Measurements from ENCODE around the gene EXOC6B.
"Not testable (repeated sequence)": the region's sequence is repeated elsewhere in the genome, so short reads cannot be mapped to it uniquely, and the experiment has no call there.

EXOC6B gene

GRCh38 chr2:72673279-72673678 is 152.6 kb downstream of the EXOC6B start:
- Mint-ChIP-seq H3K27me3 (no peaks in the 10 kb centered on the region), H3K36me3 (peaks cover 35% of the 10 kb centered on the region), H3K27ac (no peak overlapping the region), H3K9me3 (peaks cover 10% of the 10 kb centered on the region), H3K4me3 (no peak overlapping the region), H3K4me1 (peaks cover 7% of the 10 kb centered on the region)
- ATAC-seq = no peak

GRCh38 chr2:72669121-72669520 is 156.7 kb downstream of the EXOC6B start:
- H3K27me3 Mint-ChIP-seq = no peaks in the 10 kb centered on the region
- H3K36me3 Mint-ChIP-seq = peaks cover 63% of the 10 kb centered on the region
- H3K4me1 Mint-ChIP-seq = peaks cover 7% of the 10 kb centered on the region
- ATAC-seq = no peak
- no peak overlapping the region for H3K27ac Mint-ChIP-seq
- no peak overlapping the region for H3K4me3 Mint-ChIP-seq
- H3K9me3 Mint-ChIP-seq = peaks cover 19% of the 10 kb centered on the region

GRCh38 chr2:72668647-72669046 is 157.2 kb downstream of the EXOC6B start:
- Mint-ChIP-seq H3K27me3 (no peaks in the 10 kb centered on the region), H3K36me3 (peaks cover 67% of the 10 kb centered on the region)
- no peak for ATAC-seq

GRCh38 chr2:72665448-72665847 is 160.4 kb downstream of the EXOC6B start:
- peaks cover 13% of the 10 kb centered on the region for H3K9me3 Mint-ChIP-seq
- H3K27ac Mint-ChIP-seq = no peak overlapping the region
- no peaks in the 10 kb centered on the region for H3K27me3 Mint-ChIP-seq
- H3K4me1 Mint-ChIP-seq = peaks cover 9% of the 10 kb centered on the region
- ATAC-seq = no peak
- peaks cover 52% of the 10 kb centered on the region for H3K36me3 Mint-ChIP-seq
- H3K4me3 Mint-ChIP-seq = no peak overlapping the region

More at GRCh38 chr2:72668647-72669046, 157.2 kb downstream of the EXOC6B start:
- peaks cover 19% of the 10 kb centered on the region for H3K9me3 Mint-ChIP-seq
- H3K4me3 Mint-ChIP-seq = no peak overlapping the region
- H3K27ac Mint-ChIP-seq = no peak overlapping the region
- peaks cover 7% of the 10 kb centered on the region for H3K4me1 Mint-ChIP-seq

GRCh38 chr2:72661985-72662384 is 163.8 kb downstream of the EXOC6B start:
- Mint-ChIP-seq H3K9me3 (peaks cover 7% of the 10 kb centered on the region), H3K4me3 (no peak overlapping the region), H3K27ac (no peak overlapping the region), H3K27me3 (no peaks in the 10 kb centered on the region), H3K36me3 (peaks cover 25% of the 10 kb centered on the region), H3K4me1 (peaks cover 9% of the 10 kb centered on the region)
- no peak for ATAC-seq

- no peak overlapping the region for H3K27ac Mint-ChIP-seq
- H3K4me1 Mint-ChIP-seq = no peaks in the 10 kb centered on the region
- peaks cover 25% of the 10 kb centered on the region for H3K36me3 Mint-ChIP-seq
- ATAC-seq = no peak
- H3K27me3 Mint-ChIP-seq = no peaks in the 10 kb centered on the region
- H3K4me3 Mint-ChIP-seq = no peak overlapping the region
- peaks cover 17% of the 10 kb centered on the region for H3K9me3 Mint-ChIP-seq
Measured at GRCh38 chr2:72649810-72650209, 176.0 kb downstream of the EXOC6B start.

- not testable (repeated sequence) for H3K27me3 Mint-ChIP-seq, H3K27ac Mint-ChIP-seq, H3K4me3 Mint-ChIP-seq, H3K4me1 Mint-ChIP-seq, ATAC-seq
- H3K9me3 Mint-ChIP-seq = peaks cover 20% of the 10 kb centered on the region
- peaks cover 26% of the 10 kb centered on the region for H3K36me3 Mint-ChIP-seq
Measured at GRCh38 chr2:72641221-72641620, 184.6 kb downstream of the EXOC6B start.

- H3K4me1 Mint-ChIP-seq = peaks cover 11% of the 10 kb centered on the region
- H3K27ac Mint-ChIP-seq = no peak overlapping the region
- peaks cover 7% of the 10 kb centered on the region for H3K36me3 Mint-ChIP-seq
- no peak overlapping the region for H3K4me3 Mint-ChIP-seq
- H3K9me3 Mint-ChIP-seq = peaks cover 4% of the 10 kb centered on the region
- no peaks in the 10 kb centered on the region for H3K27me3 Mint-ChIP-seq
- no peak for ATAC-seq
Measured at GRCh38 chr2:72638600-72639211, 187.1 kb downstream of the EXOC6B start.

- no peak for ATAC-seq
Measured at GRCh38 chr2:72636210-72636609, 189.6 kb downstream of the EXOC6B start.

GRCh38 chr2:72630767-72631166 is 195.1 kb downstream of the EXOC6B start:
- no peak overlapping the region for H3K4me3 Mint-ChIP-seq
- no peaks in the 10 kb centered on the region for H3K27me3 Mint-ChIP-seq
- H3K36me3 Mint-ChIP-seq = peaks cover 7% of the 10 kb centered on the region
- no peak for ATAC-seq
- peaks cover 14% of the 10 kb centered on the region for H3K4me1 Mint-ChIP-seq
- no peaks in the 10 kb centered on the region for H3K9me3 Mint-ChIP-seq
- H3K27ac Mint-ChIP-seq = no peak overlapping the region

More at GRCh38 chr2:72636210-72636609, 189.6 kb downstream of the EXOC6B start:
- peaks cover 14% of the 10 kb centered on the region for H3K36me3 Mint-ChIP-seq
- no peak overlapping the region for H3K4me3 Mint-ChIP-seq
- no peak overlapping the region for H3K27ac Mint-ChIP-seq
- no peaks in the 10 kb centered on the region for H3K27me3 Mint-ChIP-seq
- H3K4me1 Mint-ChIP-seq = peaks cover 14% of the 10 kb centered on the region
- H3K9me3 Mint-ChIP-seq = peaks cover 4% of the 10 kb centered on the region

GRCh38 chr2:72629062-72629461 is 196.8 kb downstream of the EXOC6B start:
- Mint-ChIP-seq H3K4me3 (no peak overlapping the region), H3K36me3 (peaks cover 7% of the 10 kb centered on the region)

GRCh38 chr2:72627083-72627482 is 198.8 kb downstream of the EXOC6B start:
- no peak for ATAC-seq
- Mint-ChIP-seq H3K4me3 (no peak overlapping the region), H3K36me3 (no peaks in the 10 kb centered on the region), H3K27me3 (no peaks in the 10 kb centered on the region), H3K27ac (no peak overlapping the region), H3K4me1 (no peaks in the 10 kb centered on the region), H3K9me3 (no peaks in the 10 kb centered on the region)

More at GRCh38 chr2:72629062-72629461, 196.8 kb downstream of the EXOC6B start:
- Mint-ChIP-seq H3K9me3 (no peaks in the 10 kb centered on the region), H3K4me1 (peaks cover 6% of the 10 kb centered on the region), H3K27ac (no peak overlapping the region), H3K27me3 (no peaks in the 10 kb centered on the region)
- ATAC-seq = no peak

- Mint-ChIP-seq H3K4me3 (no peak overlapping the region), H3K9me3 (no peaks in the 10 kb centered on the region), H3K27me3 (no peaks in the 10 kb centered on the region), H3K4me1 (no peaks in the 10 kb centered on the region), H3K36me3 (peaks cover 9% of the 10 kb centered on the region), H3K27ac (no peak overlapping the region)
- no peak for ATAC-seq
Measured at GRCh38 chr2:72625366-72625765, 200.5 kb downstream of the EXOC6B start.

- no peak overlapping the region for H3K4me3 Mint-ChIP-seq
- no peak for ATAC-seq
- peaks cover 18% of the 10 kb centered on the region for H3K36me3 Mint-ChIP-seq
- peaks cover 5% of the 10 kb centered on the region for H3K9me3 Mint-ChIP-seq
- no peaks in the 10 kb centered on the region for H3K27me3 Mint-ChIP-seq
- H3K4me1 Mint-ChIP-seq = no peaks in the 10 kb centered on the region
- H3K27ac Mint-ChIP-seq = no peak overlapping the region
Measured at GRCh38 chr2:72623481-72623880, 202.4 kb downstream of the EXOC6B start.

- no peak overlapping the region for H3K4me3 Mint-ChIP-seq
- H3K9me3 Mint-ChIP-seq = peaks cover 8% of the 10 kb centered on the region
- peaks cover 38% of the 10 kb centered on the region for H3K36me3 Mint-ChIP-seq
- H3K4me1 Mint-ChIP-seq = peaks cover 5% of the 10 kb centered on the region
- no peak for ATAC-seq
- H3K27me3 Mint-ChIP-seq = no peaks in the 10 kb centered on the region
- no peak overlapping the region for H3K27ac Mint-ChIP-seq
Measured at GRCh38 chr2:72619626-72620025, 206.2 kb downstream of the EXOC6B start.

- Mint-ChIP-seq H3K27me3 (no peaks in the 10 kb centered on the region), H3K4me1 (peaks cover 15% of the 10 kb centered on the region), H3K9me3 (peaks cover 7% of the 10 kb centered on the region), H3K36me3 (peaks cover 40% of the 10 kb centered on the region), H3K27ac (no peak overlapping the region), H3K4me3 (no peak overlapping the region)
- ATAC-seq = no peak
Measured at GRCh38 chr2:72613931-72614330, 211.9 kb downstream of the EXOC6B start.

All from stimulated activated memory B cell treated with anti-CD40 and anti-IgM and Interleukin-4, amounts not matched to agents 10 μg/mL and 1 μg/mL and 100 μg/mL, for 72 hours (primary cell).